Measurements from ENCODE around the gene SPOCK2. TPM values are rescaled to one million over a fixed set of nuclear protein-coding genes. Genes with fewer than 3 reads are reported as not detected.

The SPOCK2 gene
- total RNA-seq, 4 donors from 2014 or later = 1.8 to 18.7 (median 4.5) TPM

- Histone ChIP-seq H3K36me3 (no peaks in the 10 kb centered on the region), H3K27me3 (no peaks in the 10 kb centered on the region), H3K4me1 (no peaks in the 10 kb centered on the region), H3K4me3 (no peak overlapping the region), H3K9me3 (no peaks in the 10 kb centered on the region), H3K27ac (no peak overlapping the region)
- DNase-seq = no peak
- TF ChIP-seq POLR2A (IDR thresholded peaks at IDR 0.05) = no peak
- intact Hi-C loops (cut with DNase I; ENCODE audit: low total_unique reads) = no loop called here
Observed at GRCh38 chr10:72075376-72076115, 12.8 kb downstream of the SPOCK2 start.

GRCh38 chr10:72074574-72075375, 13.6 kb downstream of the SPOCK2 start:
- Histone ChIP-seq H3K27ac (no peak overlapping the region), H3K4me1 (no peaks in the 10 kb centered on the region), H3K4me3 (no peak overlapping the region), H3K9me3 (no peaks in the 10 kb centered on the region), H3K36me3 (no peaks in the 10 kb centered on the region), H3K27me3 (no peaks in the 10 kb centered on the region)
- DNase-seq = no peak
- no peak for TF ChIP-seq POLR2A (IDR thresholded peaks at IDR 0.05)
- TF ChIP-seq, protein P1, sequence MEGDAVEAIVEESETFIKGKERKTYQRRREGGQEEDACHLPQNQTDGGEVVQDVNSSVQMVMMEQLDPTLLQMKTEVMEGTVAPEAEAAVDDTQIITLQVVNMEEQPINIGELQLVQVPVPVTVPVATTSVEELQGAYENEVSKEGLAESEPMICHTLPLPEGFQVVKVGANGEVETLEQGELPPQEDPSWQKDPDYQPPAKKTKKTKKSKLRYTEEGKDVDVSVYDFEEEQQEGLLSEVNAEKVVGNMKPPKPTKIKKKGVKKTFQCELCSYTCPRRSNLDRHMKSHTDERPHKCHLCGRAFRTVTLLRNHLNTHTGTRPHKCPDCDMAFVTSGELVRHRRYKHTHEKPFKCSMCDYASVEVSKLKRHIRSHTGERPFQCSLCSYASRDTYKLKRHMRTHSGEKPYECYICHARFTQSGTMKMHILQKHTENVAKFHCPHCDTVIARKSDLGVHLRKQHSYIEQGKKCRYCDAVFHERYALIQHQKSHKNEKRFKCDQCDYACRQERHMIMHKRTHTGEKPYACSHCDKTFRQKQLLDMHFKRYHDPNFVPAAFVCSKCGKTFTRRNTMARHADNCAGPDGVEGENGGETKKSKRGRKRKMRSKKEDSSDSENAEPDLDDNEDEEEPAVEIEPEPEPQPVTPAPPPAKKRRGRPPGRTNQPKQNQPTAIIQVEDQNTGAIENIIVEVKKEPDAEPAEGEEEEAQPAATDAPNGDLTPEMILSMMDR (IDR thresholded peaks at IDR 0.05) = no peak
- intact Hi-C loops (cut with DNase I; ENCODE audit: low total_unique reads) = no loop called here

DNA sequence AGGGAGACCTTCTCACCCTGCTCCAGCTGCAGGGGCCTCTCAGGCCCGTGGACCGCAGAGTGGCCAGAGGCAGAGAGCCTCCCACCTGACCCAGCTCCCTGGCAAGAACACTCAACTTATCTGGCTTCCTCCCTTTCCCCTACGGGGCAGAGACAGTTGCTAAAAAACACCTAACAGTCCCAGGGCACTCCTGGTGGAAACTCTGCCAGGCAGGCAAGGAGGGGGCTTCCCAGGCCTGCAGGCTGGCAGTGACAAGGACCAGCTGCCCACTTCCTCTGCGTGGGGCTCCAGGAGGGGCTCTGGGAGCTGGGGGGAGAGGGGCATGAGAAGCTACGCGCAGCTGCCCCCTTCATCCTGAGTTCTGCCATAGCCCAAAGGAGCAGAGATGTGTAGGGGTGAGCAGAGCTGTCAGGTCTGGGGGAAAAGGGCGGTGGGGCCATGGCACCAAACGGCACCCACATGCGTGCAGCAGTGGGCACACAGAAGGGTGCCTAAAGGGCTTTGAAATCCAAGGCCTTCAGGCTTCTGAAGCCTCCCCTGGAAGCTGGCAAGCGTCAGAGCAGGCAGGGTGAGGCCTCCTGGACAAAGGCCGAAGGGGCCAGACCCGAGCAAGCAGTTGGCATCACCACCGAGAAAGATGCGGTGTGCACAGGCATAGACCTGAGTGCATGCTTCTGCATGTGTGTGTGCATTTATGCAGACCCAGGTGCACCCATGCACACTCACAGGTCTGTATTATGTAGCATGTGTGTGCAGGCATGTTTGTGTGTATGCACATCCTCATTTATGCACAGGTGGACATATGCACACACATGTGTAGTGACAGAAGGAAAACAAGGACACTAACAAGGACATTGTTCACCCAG, 14.4 kb downstream of the SPOCK2 start:
- Histone ChIP-seq H3K4me1 (no peaks in the 10 kb centered on the region), H3K9me3 (no peaks in the 10 kb centered on the region), H3K27ac (no peak overlapping the region), H3K36me3 (no peaks in the 10 kb centered on the region), H3K4me3 (no peak overlapping the region), H3K27me3 (no peaks in the 10 kb centered on the region)
- intact Hi-C loops (cut with DNase I; ENCODE audit: low total_unique reads) = no loop called here
- no peak for DNase-seq
- TF ChIP-seq POLR2A (IDR thresholded peaks at IDR 0.05) = no peak
- TF ChIP-seq, protein P1 (IDR thresholded peaks at IDR 0.05) = no peak

DNA sequence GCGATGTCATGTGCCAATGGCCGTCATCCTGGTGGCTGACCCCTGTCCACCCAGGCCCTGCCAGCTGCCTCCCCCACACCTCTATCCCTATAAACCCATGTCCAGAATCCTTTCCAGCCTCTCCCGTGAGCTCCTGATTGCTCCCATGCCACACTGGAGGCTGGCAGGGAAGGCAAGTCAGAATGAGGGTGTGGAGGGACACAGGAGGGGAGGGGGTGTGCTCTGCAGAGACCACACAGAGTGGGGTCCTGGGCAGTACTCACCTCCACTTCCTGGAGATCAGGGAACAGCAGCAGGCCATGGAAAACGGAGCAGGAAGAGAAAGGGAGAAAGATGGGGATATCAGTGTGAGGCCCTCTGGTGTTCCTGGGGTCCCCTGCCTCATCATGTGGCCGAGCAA, 15.7 kb downstream of the SPOCK2 start:
- no peak overlapping the region for H3K27ac ChIP-seq
- TF ChIP-seq POLR2A (IDR thresholded peaks at IDR 0.05) = no peak
- TF ChIP-seq, protein P1 (IDR thresholded peaks at IDR 0.05) = no peak
- no peaks in the 10 kb centered on the region for H3K27me3 ChIP-seq
- H3K4me3 ChIP-seq = no peak overlapping the region
- no peaks in the 10 kb centered on the region for H3K4me1 ChIP-seq
- intact Hi-C loops (cut with DNase I; ENCODE audit: low total_unique reads) = no loop called here
- no peak for DNase-seq
- H3K9me3 ChIP-seq = no peaks in the 10 kb centered on the region
- no peaks in the 10 kb centered on the region for H3K36me3 ChIP-seq

DNA sequence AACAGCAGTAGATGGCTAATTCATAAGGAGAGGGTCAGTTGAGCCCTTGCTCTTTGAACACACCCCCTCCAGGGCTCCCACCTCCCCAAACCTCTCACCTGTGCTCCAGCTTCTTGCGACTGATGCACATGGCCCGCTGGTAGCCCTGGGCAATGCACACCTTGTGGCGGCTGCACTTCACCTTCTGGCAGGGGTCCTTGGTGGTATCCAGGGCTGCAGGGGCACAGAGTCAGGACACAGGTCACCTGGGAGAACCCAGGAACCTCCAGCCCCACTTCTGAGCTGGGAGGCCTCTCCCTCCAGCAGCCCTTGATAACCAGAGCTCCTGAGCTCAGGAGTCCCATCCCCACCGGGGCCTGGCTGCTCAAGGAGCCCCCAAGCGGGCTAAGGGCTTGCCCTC, 16.3 kb downstream of the SPOCK2 start:
- Histone ChIP-seq H3K36me3 (no peaks in the 10 kb centered on the region), H3K27me3 (no peaks in the 10 kb centered on the region), H3K4me1 (no peaks in the 10 kb centered on the region), H3K4me3 (no peak overlapping the region), H3K9me3 (no peaks in the 10 kb centered on the region), H3K27ac (no peak overlapping the region)
- no peak for DNase-seq
- TF ChIP-seq, protein P1 (IDR thresholded peaks at IDR 0.05) = no peak
- TF ChIP-seq POLR2A (IDR thresholded peaks at IDR 0.05) = no peak
- intact Hi-C loops (cut with DNase I; ENCODE audit: low total_unique reads) = no loop called here
